Progenitor cell of endocrine pancreas (in vitro differentiated cells): Measurements from ENCODE around the gene CDC42BPA. TPM values are rescaled to one million over a fixed set of nuclear protein-coding genes. Genes with fewer than 3 reads are reported as not detected.

Source experiments
- DNase-seq: peaks from one replicate; pipeline ENCODE4 v3.0.0; 2021; ENCODE audit warnings: low spot score; ENCODE audit not compliant: unreplicated experiment
- H3K27ac Mint-ChIP-seq: 2 replicates; pipeline ENCODE4 v1.8.0; 2021; ENCODE audit warnings: mild to moderate bottlenecking, moderate library complexity, mixed read lengths
- H3K27me3 Mint-ChIP-seq: 2 replicates; pipeline ENCODE4 v1.8.0; 2021; ENCODE audit warnings: mixed read lengths
- H3K36me3 Mint-ChIP-seq: 2 replicates; pipeline ENCODE4 v1.8.0; 2022; ENCODE audit warnings: mixed read lengths; ENCODE audit not compliant: insufficient read depth
- H3K4me1 Mint-ChIP-seq: 2 replicates; pipeline ENCODE4 v1.8.0; 2021; ENCODE audit warnings: low read depth, mixed read lengths
- H3K4me3 Mint-ChIP-seq: 2 replicates; pipeline ENCODE4 v1.8.0; 2021; ENCODE audit warnings: low read depth, mild to moderate bottlenecking, moderate library complexity, mixed read lengths
- H3K9me3 Mint-ChIP-seq: 2 replicates; pipeline ENCODE4 v1.8.0; 2021; ENCODE audit warnings: low read depth, mixed read lengths
- total RNA-seq: library from RNA; stranded (reverse); gene quantifications from 2 replicates; pipeline ENCODE4 v1.2.1, GENCODE V29; 2021
- TF ChIP-seq, protein P1 (sequence below): fragments of 200-600 bp; sonication (generic); IDR thresholded peaks from one replicate; pipeline ENCODE4 v1.5.0; 2021; ENCODE audit warnings: antibody characterized with exemption, mild to moderate bottlenecking; ENCODE audit not compliant: unreplicated experiment

Gene CDC42BPA
- total RNA-seq, 1 donor from 2014 or later, result 32.7 TPM

DNA sequence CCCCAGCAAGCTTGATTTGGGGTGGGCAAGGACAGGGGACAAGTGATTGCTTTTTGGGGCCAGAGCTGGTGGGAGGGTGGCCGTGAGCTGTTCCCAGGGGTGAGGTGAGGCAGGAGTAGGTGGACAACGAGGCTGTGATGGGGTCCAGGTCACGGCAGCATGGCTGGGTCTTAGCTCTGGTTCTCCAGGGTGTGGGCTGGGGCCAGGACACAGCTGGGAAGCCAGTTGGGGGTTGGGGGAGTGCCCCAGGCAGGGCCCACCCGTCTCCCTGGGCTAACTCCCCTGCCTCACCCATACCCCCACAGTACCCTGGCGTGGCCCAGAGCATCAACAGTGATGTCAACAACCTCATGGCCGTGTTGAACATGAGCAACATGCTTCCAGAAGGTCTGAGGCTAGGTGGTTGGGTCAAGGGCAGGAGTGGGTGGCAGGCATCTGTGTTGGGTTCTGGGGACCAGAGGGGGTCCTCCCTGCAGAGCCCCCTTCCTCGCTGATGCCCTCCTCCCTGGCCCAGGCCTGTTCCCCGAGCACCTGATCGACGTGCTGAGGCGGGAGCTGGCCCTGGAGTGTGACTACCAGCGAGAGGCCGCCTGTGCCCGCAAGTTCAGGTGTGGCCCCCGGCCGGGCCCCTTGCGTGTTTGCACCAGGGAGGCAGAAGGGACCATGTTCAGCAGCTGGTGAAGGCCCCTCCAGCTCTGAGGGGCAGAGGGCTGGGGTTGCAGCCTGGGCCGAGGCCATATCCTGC lies 334.9 kb downstream of the CDC42BPA start:
- Mint-ChIP-seq H3K9me3 (no peaks in the 10 kb centered on the region), H3K27me3 (no peaks in the 10 kb centered on the region), H3K36me3 (peaks cover 10% of the 10 kb centered on the region), H3K27ac (no peak overlapping the region), H3K4me1 (peaks cover 10% of the 10 kb centered on the region), H3K4me3 (no peak overlapping the region)
- DNase-seq, result no peak
- TF ChIP-seq, protein P1, sequence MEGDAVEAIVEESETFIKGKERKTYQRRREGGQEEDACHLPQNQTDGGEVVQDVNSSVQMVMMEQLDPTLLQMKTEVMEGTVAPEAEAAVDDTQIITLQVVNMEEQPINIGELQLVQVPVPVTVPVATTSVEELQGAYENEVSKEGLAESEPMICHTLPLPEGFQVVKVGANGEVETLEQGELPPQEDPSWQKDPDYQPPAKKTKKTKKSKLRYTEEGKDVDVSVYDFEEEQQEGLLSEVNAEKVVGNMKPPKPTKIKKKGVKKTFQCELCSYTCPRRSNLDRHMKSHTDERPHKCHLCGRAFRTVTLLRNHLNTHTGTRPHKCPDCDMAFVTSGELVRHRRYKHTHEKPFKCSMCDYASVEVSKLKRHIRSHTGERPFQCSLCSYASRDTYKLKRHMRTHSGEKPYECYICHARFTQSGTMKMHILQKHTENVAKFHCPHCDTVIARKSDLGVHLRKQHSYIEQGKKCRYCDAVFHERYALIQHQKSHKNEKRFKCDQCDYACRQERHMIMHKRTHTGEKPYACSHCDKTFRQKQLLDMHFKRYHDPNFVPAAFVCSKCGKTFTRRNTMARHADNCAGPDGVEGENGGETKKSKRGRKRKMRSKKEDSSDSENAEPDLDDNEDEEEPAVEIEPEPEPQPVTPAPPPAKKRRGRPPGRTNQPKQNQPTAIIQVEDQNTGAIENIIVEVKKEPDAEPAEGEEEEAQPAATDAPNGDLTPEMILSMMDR, result no peak

DNA sequence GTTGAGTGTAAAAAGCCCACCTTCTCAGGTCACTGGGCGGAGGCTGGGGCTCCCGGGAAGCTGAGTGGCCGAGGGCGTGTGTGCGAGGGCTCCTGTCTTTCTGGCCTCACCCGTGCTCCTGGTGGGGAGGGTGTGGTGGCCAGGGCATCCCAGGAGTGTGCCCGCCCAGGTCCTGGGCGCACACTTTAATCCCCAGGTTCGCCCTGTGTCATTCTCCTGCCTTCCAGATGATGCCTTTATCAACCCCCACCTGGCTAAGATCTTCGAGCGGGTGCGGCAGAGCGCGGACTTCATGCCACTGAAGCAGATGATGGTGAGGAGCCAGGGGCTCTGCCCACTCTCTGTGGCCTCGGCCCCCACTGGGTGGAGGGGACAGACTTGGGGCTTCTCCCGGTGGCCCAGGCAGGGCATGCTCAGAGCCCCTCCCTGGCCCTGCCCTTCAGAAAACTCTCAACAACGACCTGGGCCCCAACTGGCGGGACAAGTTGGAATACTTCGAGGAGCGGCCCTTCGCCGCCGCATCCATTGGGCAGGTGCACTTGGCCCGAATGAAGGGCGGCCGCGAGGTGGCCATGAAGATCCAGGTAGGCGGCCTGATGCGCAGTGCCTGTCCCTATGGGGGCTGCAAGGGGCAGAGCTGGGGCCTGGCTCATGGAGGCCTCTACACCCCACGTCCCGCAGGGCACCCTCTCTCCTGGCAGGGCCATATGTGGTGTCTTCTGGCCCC lies 335.7 kb downstream of the CDC42BPA start:
- no peak for DNase-seq
- no peak overlapping the region for H3K27ac Mint-ChIP-seq

DNA sequence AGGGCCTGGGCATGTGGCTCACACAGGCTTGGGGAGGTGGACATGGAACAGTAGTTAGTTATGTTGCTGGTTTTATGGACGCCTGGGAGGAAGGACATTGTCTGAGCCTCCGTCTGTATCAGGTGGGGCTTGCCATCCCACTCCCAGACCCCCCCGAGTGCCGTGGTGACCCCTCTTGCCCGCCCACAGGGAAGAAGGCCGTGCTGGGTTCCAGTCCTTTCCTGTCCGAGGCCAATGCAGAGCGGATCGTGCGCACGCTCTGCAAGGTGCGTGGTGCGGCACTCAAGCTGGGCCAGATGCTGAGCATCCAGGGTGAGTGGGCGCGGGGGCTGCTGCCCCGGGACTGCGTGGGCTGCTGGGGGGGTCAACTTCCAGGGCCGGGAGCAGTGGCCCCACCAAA lies 336.5 kb downstream of the CDC42BPA start:
- Mint-ChIP-seq H3K9me3 (no peaks in the 10 kb centered on the region), H3K4me3 (no peak overlapping the region), H3K4me1 (no peaks in the 10 kb centered on the region), H3K36me3 (peaks cover 6% of the 10 kb centered on the region), H3K27ac (no peak overlapping the region), H3K27me3 (no peaks in the 10 kb centered on the region)
- TF ChIP-seq, protein P1, result no peak
- DNase-seq, result no peak

More for the DNA sequence above, 335.7 kb downstream of the CDC42BPA start:
- Mint-ChIP-seq H3K4me3 (no peak overlapping the region), H3K36me3 (peaks cover 10% of the 10 kb centered on the region), H3K27me3 (no peaks in the 10 kb centered on the region), H3K4me1 (peaks cover 2% of the 10 kb centered on the region), H3K9me3 (no peaks in the 10 kb centered on the region)
- TF ChIP-seq, protein P1, result no peak

DNA sequence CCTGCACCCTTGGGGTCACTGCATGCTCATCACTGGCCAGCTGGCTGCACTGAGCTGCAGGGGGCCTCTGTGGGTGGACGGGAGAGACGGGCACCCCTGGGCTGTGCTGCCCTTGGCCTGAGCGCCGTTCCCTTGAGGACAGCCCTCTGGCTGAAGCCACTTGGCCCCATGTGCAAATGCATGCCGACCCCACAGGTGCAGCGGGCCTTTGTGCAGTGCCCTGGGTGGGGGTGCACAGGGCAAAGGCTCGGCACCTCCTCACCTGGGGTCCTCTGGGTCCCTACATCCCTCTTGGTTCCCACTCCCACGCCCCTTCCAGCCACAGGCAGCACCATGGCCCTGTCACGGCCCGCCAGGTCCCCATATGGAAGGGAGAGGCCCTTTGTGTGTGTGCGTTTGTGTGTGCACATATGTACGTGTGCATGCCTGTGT lies 336.9 kb downstream of the CDC42BPA start:
- Mint-ChIP-seq H3K27me3 (no peaks in the 10 kb centered on the region), H3K27ac (no peak overlapping the region), H3K4me1 (no peaks in the 10 kb centered on the region), H3K36me3 (peaks cover 2% of the 10 kb centered on the region), H3K4me3 (no peak overlapping the region), H3K9me3 (no peaks in the 10 kb centered on the region)
- no peak for DNase-seq
- TF ChIP-seq, protein P1, result no peak

DNA sequence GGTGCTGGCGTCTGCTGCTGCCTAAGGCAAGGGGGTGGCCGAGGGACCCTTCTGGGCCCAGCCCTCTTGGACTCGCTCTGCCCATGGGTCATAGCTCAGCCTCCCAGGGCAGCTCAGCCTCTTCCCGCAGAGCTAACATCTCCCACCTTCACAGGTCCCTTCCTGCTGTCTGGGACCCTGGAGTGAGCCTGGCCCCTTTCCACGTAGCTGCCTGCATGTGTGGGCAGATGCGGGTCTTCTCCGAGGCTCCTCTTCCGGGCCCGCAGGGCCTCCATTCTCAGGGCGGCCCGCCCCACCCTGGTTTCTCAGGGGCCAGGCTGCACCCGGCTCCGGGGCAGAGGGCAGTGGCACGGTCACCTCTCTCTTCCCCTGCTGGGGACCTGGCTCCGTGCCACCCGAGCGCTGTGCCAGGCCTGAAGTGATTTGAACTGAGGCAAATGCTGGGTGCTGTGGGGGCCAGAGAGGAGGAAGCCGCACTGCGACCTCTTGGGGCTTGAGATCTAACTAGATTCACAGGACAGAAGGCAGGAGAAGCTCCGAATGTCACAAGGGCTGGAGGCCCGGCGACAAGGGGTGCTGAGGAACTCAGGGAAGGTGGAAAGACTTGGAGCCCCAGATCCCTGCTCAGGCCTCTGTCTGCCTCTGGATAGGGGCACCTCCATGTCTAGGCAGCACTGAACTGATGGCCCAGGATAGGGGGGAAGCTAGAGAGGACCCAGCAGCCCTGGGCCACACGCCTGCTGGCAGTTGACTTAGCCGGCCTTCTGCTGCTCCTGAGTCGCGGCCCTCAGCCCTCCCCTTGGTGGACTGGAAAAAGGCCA lies 337.5 kb downstream of the CDC42BPA start:
- DNase-seq, result no peak
- H3K27ac Mint-ChIP-seq, result no peak overlapping the region
- peaks cover under 1% of the 10 kb centered on the region for H3K4me1 Mint-ChIP-seq
- no peaks in the 10 kb centered on the region for H3K9me3 Mint-ChIP-seq
- no peaks in the 10 kb centered on the region for H3K27me3 Mint-ChIP-seq
- TF ChIP-seq, protein P1, result no peak
- H3K4me3 Mint-ChIP-seq, result no peak overlapping the region
- peaks cover 2% of the 10 kb centered on the region for H3K36me3 Mint-ChIP-seq
